ENCODE data around the gene ANXA8.
"Not testable (repeated sequence)": the region's sequence is repeated elsewhere in the genome, so short reads cannot be mapped to it uniquely, and the experiment has no call there.

- TF ChIP-seq POLR2A (IDR thresholded peaks at IDR 0.05; ENCODE audit: low read depth); EP300 (IDR thresholded peaks at IDR 0.05): not testable (repeated sequence)
- TF ChIP-seq, protein P1, sequence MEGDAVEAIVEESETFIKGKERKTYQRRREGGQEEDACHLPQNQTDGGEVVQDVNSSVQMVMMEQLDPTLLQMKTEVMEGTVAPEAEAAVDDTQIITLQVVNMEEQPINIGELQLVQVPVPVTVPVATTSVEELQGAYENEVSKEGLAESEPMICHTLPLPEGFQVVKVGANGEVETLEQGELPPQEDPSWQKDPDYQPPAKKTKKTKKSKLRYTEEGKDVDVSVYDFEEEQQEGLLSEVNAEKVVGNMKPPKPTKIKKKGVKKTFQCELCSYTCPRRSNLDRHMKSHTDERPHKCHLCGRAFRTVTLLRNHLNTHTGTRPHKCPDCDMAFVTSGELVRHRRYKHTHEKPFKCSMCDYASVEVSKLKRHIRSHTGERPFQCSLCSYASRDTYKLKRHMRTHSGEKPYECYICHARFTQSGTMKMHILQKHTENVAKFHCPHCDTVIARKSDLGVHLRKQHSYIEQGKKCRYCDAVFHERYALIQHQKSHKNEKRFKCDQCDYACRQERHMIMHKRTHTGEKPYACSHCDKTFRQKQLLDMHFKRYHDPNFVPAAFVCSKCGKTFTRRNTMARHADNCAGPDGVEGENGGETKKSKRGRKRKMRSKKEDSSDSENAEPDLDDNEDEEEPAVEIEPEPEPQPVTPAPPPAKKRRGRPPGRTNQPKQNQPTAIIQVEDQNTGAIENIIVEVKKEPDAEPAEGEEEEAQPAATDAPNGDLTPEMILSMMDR (IDR thresholded peaks at IDR 0.05), result not testable (repeated sequence)
Observed at GRCh38 chr10:47465216-47465917, 18.5 kb downstream of the ANXA8 start.

All from esophagus muscularis mucosa (tissue), 4 donors.